NT2/D1 (cell line): Measurements from ENCODE around the gene P4HA2.

Experiments
- SUZ12 ChIP-seq: IDR thresholded peaks from 2 replicates; pipeline ENCODE4 v1.6.1; 2011; ENCODE audit not compliant: insufficient read length, insufficient read depth; ENCODE audit errors: extremely low read depth
- YY1 ChIP-seq: IDR thresholded peaks from 2 replicates; pipeline ENCODE4 v1.6.1; 2011; ENCODE audit not compliant: insufficient read length, insufficient read depth
- ZNF274 ChIP-seq: IDR thresholded peaks from 2 replicates; pipeline ENCODE4 v1.6.1; 2011; ENCODE audit warnings: mild to moderate bottlenecking, low read depth, low read length

- TF ChIP-seq SUZ12 (no peak), ZNF274 (no peak), YY1 (no peak)
Measured at GRCh38 chr5:132205385-132206125, 22.1 kb downstream of the P4HA2 start.
